ENCODE results near the gene SNX21. TPM values are rescaled to one million over a fixed set of nuclear protein-coding genes. Genes with fewer than 3 reads are reported as not detected.

The SNX21 gene
- total and polyA plus RNA-seq, 2 donors (not counting 3 experiments of a cell fraction or from before 2014, with no cell fraction given) = 11.6 to 11.9 TPM

DNA sequence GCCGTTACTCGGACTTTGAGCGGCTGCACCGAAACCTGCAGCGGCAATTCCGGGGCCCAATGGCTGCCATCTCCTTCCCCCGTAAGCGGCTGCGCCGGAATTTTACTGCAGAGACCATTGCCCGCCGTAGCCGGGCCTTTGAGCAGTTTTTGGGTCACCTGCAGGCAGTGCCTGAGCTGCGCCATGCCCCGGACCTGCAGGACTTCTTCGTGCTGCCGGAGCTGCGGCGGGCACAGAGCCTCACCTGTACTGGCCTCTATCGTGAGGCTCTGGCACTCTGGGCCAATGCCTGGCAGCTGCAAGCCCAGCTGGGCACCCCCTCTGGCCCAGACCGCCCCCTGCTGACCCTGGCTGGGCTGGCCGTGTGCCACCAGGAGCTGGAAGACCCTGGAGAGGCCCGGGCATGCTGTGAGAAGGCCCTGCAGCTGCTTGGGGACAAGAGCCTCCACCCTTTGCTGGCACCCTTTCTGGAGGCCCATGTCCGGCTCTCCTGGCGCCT, 7.2 kb downstream of the SNX21 start:
- H3K4me3 ChIP-seq (replicated peaks in 1 of 3; ENCODE audit: insufficient read depth in 1 of 3, low read depth in 1 of 3, low read length in 3 of 3) = no peak overlapping the region
- H4K20me1 ChIP-seq (replicated peaks; ENCODE audit: control insufficient read depth, extremely low read depth, insufficient read depth, low read length) = no peaks in the 10 kb centered on the region
- ChIA-PET CTCF (interaction anchor here (0.7 to 1.9 kb wide), 4 partner anchors 9 to 42 kb away, joined by 3 to 6 read pairs (median 4); no protein-coding TSS in a partner anchor), POLR2A (no interaction called here)
- no peak overlapping the region for H3K27ac ChIP-seq (ENCODE audit: insufficient read depth, low read depth, low read length)
- H3K9ac ChIP-seq (replicated peaks; ENCODE audit: extremely low read depth, insufficient read depth, low read length) = no peak overlapping the region
- TF ChIP-seq GATA2 (IDR thresholded peaks at IDR 0.05; ENCODE audit: insufficient read depth, insufficient read length, low read depth, low read length) (no peak), POLR2AphosphoS5 (IDR thresholded peaks at IDR 0.05; ENCODE audit: insufficient read depth, low read depth, low read length) (no peak), POLR2A (IDR thresholded peaks at IDR 0.05; ENCODE audit: low read depth, low read length) (no peak)
- TF ChIP-seq, protein P1, sequence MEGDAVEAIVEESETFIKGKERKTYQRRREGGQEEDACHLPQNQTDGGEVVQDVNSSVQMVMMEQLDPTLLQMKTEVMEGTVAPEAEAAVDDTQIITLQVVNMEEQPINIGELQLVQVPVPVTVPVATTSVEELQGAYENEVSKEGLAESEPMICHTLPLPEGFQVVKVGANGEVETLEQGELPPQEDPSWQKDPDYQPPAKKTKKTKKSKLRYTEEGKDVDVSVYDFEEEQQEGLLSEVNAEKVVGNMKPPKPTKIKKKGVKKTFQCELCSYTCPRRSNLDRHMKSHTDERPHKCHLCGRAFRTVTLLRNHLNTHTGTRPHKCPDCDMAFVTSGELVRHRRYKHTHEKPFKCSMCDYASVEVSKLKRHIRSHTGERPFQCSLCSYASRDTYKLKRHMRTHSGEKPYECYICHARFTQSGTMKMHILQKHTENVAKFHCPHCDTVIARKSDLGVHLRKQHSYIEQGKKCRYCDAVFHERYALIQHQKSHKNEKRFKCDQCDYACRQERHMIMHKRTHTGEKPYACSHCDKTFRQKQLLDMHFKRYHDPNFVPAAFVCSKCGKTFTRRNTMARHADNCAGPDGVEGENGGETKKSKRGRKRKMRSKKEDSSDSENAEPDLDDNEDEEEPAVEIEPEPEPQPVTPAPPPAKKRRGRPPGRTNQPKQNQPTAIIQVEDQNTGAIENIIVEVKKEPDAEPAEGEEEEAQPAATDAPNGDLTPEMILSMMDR (IDR thresholded peaks at IDR 0.05; ENCODE audit: extremely low read depth in 1 of 2, insufficient read depth in 1 of 2, low read depth in 1 of 2, low read length in 2 of 2) = no peak
- peaks cover 0 to 30% of the 10 kb centered on the region in 2 experiments for H3K36me3 ChIP-seq (ENCODE audit: control insufficient read depth in 2 of 2, extremely low read depth in 1 of 2, insufficient read depth in 2 of 2, low read length in 2 of 2)
- no peaks in the 10 kb centered on the region for H3K79me2 ChIP-seq (ENCODE audit: control insufficient read depth, insufficient read depth, low read length)
- FAIRE-seq = no peak
- dilution Hi-C loops (cut with MboI; ENCODE audit: extremely low pct_ligation_motif_present, low sequenced_read_pairs) (no loop called here), intact Hi-C loops (cut with micrococcal nuclease) (no loop called here)
- H3K27me3 ChIP-seq (ENCODE audit: control insufficient read depth in 2 of 2, insufficient read depth in 2 of 2, low read length in 2 of 2) = no peaks in the 10 kb centered on the region
- no peak for DNase-seq (ENCODE audit: low read depth, low spot score)
- no peak overlapping the region for H3K4me2 ChIP-seq (ENCODE audit: insufficient read depth, low read length)
- no peaks in the 10 kb centered on the region for H3K9me1 ChIP-seq (replicated peaks; ENCODE audit: control insufficient read depth, extremely low read depth, insufficient read depth, low read length)
- no peak overlapping the region for H2AFZ ChIP-seq (ENCODE audit: low read depth, low read length)
- BruUV-seq (replicated peaks) = no TSS peak
- peaks cover 6% of the 10 kb centered on the region for H3K4me1 ChIP-seq (ENCODE audit: control insufficient read depth, extremely low read depth, insufficient read depth, low read length)
- no peaks in the 10 kb centered on the region for H3K9me3 ChIP-seq (replicated peaks; ENCODE audit: control insufficient read depth, insufficient read depth, low read length)

DNA sequence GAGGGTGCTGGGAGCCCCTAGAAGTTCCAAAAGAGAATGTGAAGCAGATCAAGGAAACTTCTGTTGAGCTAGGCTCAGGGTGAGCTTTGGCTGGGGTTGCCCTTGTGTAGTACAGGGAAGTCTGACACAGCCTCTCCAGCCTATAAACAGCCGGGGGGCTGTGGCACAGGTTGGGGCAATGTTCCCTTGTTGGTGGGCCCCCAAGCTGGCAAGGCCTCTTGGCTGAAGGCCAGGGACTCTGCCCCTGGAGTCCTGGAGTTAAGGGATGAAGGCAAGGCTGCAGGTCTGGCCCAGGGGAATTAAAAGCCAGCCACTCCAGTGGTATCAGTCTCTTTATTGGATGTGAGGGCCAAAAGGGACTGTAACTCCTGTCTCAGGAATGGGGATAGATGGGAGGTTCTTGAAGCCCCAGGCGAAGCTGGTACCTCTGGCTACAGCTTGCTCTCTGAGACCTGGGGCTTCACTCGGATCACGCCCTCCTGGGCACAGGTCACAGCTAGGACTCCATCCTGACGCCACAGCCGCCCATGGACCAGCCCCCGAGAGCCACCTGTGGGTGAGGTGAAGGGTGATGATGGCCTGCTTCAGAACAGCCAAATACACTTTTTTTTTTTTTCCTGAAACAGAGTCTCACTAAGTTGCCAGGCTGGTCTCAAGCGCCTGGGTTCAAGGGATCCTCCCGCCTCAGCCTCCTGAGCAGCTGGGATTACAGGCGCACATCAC, 8.0 kb downstream of the SNX21 start:
- Histone ChIP-seq H2AFZ (ENCODE audit: low read depth, low read length) (no peak overlapping the region), H4K20me1 (replicated peaks; ENCODE audit: control insufficient read depth, extremely low read depth, insufficient read depth, low read length) (no peaks in the 10 kb centered on the region), H3K79me2 (ENCODE audit: control insufficient read depth, insufficient read depth, low read length) (no peaks in the 10 kb centered on the region), H3K27ac (ENCODE audit: insufficient read depth, low read depth, low read length) (no peak overlapping the region), H3K4me3 (replicated peaks in 1 of 3; ENCODE audit: insufficient read depth in 1 of 3, low read depth in 1 of 3, low read length in 3 of 3) (no peak overlapping the region), H3K36me3 (ENCODE audit: control insufficient read depth in 2 of 2, extremely low read depth in 1 of 2, insufficient read depth in 2 of 2, low read length in 2 of 2) (peaks cover 0 to 34% of the 10 kb centered on the region in 2 experiments), H3K4me2 (ENCODE audit: insufficient read depth, low read length) (no peak overlapping the region), H3K4me1 (ENCODE audit: control insufficient read depth, extremely low read depth, insufficient read depth, low read length) (peaks cover 6% of the 10 kb centered on the region), H3K9me3 (replicated peaks; ENCODE audit: control insufficient read depth, insufficient read depth, low read length) (no peaks in the 10 kb centered on the region), H3K27me3 (ENCODE audit: control insufficient read depth in 2 of 2, insufficient read depth in 2 of 2, low read length in 2 of 2) (no peaks in the 10 kb centered on the region), H3K9ac (replicated peaks; ENCODE audit: extremely low read depth, insufficient read depth, low read length) (no peak overlapping the region), H3K9me1 (replicated peaks; ENCODE audit: control insufficient read depth, extremely low read depth, insufficient read depth, low read length) (no peaks in the 10 kb centered on the region)
- FAIRE-seq = no peak
- TF ChIP-seq JUN (IDR thresholded peaks at IDR 0.05; ENCODE audit: borderline replicate concordance, insufficient read depth, insufficient read length, low read depth) = no peak
- TF ChIP-seq MAX (IDR thresholded peaks at IDR 0.05; ENCODE audit: insufficient read depth, insufficient read length) = no peak
- no peak for TF ChIP-seq MYC (IDR thresholded peaks at IDR 0.05; ENCODE audit: low read depth, low read length)
- no peak for TF ChIP-seq EZH2 (IDR thresholded peaks at IDR 0.05; ENCODE audit: borderline replicate concordance, low read depth, low read length, severe bottlenecking)
- TF ChIP-seq, protein P1 (IDR thresholded peaks at IDR 0.05; ENCODE audit: extremely low read depth in 1 of 2, insufficient read depth in 1 of 2, low read depth in 1 of 2, low read length in 2 of 2) = no peak
- no peak for TF ChIP-seq POLR2AphosphoS5 (IDR thresholded peaks at IDR 0.05; ENCODE audit: insufficient read depth, low read depth, low read length)
- no peak for TF ChIP-seq POLR2A (IDR thresholded peaks at IDR 0.05; ENCODE audit: low read depth, low read length)
- no peak for TF ChIP-seq GATA2 (IDR thresholded peaks at IDR 0.05; ENCODE audit: insufficient read depth, insufficient read length, low read depth, low read length)
- TF ChIP-seq FOS (IDR thresholded peaks at IDR 0.05; ENCODE audit: borderline replicate concordance, insufficient read depth, low read length) = no peak
- no peak for DNase-seq (ENCODE audit: low read depth, low spot score)
- CTCF ChIA-PET = interaction anchor here (1.0 to 1.1 kb wide), 4 partner anchors 8 to 128 kb away, joined by 3 to 4 read pairs (median 3); no protein-coding TSS in a partner anchor
- dilution Hi-C loops (cut with MboI; ENCODE audit: extremely low pct_ligation_motif_present, low sequenced_read_pairs) (no loop called here), intact Hi-C loops (cut with micrococcal nuclease) (no loop called here)
- POLR2A ChIA-PET = no interaction called here
- BruUV-seq (replicated peaks) = no TSS peak
